CD4-positive, alpha-beta T cell treated with Interleukin-15 for 4 hours (primary cell): ENCODE measurements around the gene ECM1.

Experiments used
- DNase-seq: peaks from one replicate; pipeline ENCODE4 v3.0.0-alpha.2; 2020; ENCODE audit warnings: low spot score

Gene ECM1

GRCh38 chr1:150512846-150513245 lies 4.9 kb downstream of the ECM1 start:
- DNase-seq: no peak

GRCh38 chr1:150513351-150513791 lies 5.5 kb downstream of the ECM1 start:
- DNase-seq: no peak

GRCh38 chr1:150514260-150514659 lies 6.4 kb downstream of the ECM1 start:
- DNase-seq: no peak

GRCh38 chr1:150514913-150515327 lies 7.0 kb downstream of the ECM1 start:
- DNase-seq: no peak

- DNase-seq: peak; percentile 91
These were observed 7.6 kb downstream of the ECM1 start, which contains the start of gene FALEC for GRCh38 chr1:150515328-150516049. TSS of gene FALEC (plus strand) at chr1:150515752.

GRCh38 chr1:150516050-150516591 lies 8.2 kb downstream of the ECM1 start:
- no peak for DNase-seq

GRCh38 chr1:150516616-150517015 lies 8.7 kb downstream of the ECM1 start:
- DNase-seq: peak; percentile 45

GRCh38 chr1:150521196-150521968 lies 13.5 kb downstream of the ECM1 start:
- no peak for DNase-seq

- DNase-seq: no peak
These were observed 17.4 kb downstream of the ECM1 start for GRCh38 chr1:150525348-150525747.

GRCh38 chr1:150528196-150528595 lies 20.3 kb downstream of the ECM1 start:
- DNase-seq: no peak

GRCh38 chr1:150529017-150529416 lies 21.1 kb downstream of the ECM1 start:
- no peak for DNase-seq

- no peak for DNase-seq
These were observed 22.7 kb downstream of the ECM1 start for GRCh38 chr1:150530491-150531159.

GRCh38 chr1:150532860-150533259 lies 25.0 kb downstream of the ECM1 start:
- no peak for DNase-seq

GRCh38 chr1:150534002-150534401 lies 26.1 kb downstream of the ECM1 start:
- no peak for DNase-seq

- no peak for DNase-seq
These were observed 27.8 kb downstream of the ECM1 start for GRCh38 chr1:150535511-150536287.

GRCh38 chr1:150536836-150537731 lies 29.2 kb downstream of the ECM1 start:
- no peak for DNase-seq

- no peak for DNase-seq
These were observed 30.1 kb downstream of the ECM1 start for GRCh38 chr1:150537732-150538684.

- no peak for DNase-seq
These were observed 35.7 kb downstream of the ECM1 start for GRCh38 chr1:150543500-150544143.

GRCh38 chr1:150544204-150544603 lies 36.3 kb downstream of the ECM1 start:
- DNase-seq: no peak
